NCI-H146 (cell line): ENCODE results near the gene KYNU.
"Not testable (repeated sequence)": the region's sequence is repeated elsewhere in the genome, so short reads cannot be mapped to it uniquely, and the experiment has no call there.

Source experiments
- DNase-seq: peaks from one replicate; lab custom pipeline; 2025; lab: John Stamatoyannopoulos, UW

The KYNU gene

DNA sequence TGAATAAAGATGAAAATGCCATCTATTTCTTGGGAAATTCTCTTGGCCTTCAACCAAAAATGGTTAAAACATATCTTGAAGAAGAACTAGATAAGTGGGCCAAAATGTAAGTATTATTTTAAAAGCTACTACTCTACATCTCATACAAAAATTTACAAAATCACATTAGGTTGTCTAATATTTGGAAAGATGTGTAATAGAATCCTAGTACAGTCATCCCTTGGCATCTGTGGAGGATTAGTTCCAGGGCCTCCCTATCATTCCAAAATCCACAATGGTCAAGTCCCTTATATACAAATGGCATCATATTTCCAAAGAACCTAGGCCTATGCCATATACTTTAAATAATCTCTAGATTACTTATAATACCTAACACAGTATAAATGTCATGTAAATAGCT lies 41.2 kb downstream of the KYNU start:
- DNase-seq, result no peak

DNA sequence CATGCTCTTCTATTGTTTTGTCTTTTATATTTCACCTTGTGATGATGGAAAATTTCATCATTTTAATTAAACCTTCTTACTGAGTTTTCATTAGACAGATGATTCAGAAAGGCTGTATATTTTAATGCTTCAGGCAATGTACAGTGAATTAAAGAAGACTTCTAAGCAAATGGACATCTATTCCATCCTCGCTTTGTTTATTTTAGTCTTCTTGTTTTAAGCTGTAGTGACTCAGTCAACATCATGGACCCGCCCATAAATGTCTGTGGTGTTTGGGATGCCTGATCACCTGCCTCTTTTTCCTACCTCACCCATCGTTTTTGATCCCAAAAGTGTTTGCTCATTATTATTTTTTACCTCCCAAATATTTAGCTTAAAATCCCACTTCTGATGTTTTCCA lies 43.1 kb downstream of the KYNU start:
- no peak for DNase-seq

DNA sequence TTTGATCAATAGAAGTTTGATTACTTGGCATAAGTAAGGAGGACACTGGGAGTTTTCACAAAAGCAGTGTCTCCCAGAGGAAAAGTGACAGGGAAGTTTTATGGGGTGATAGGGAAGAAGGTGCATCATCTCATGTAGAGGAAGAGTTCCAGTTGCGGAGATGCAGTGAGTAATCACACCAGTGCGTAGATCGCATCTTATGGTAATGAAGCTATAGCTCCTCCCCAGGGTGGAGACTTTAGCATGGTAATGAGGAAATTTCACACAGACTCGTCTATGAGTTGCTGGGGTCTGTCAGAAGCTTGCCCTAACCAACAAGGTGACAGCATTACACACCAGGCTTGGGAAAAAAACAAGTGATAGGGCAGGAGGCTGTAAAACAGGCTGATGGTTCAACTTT lies 49.0 kb downstream of the KYNU start:
- DNase-seq, result no peak

DNA sequence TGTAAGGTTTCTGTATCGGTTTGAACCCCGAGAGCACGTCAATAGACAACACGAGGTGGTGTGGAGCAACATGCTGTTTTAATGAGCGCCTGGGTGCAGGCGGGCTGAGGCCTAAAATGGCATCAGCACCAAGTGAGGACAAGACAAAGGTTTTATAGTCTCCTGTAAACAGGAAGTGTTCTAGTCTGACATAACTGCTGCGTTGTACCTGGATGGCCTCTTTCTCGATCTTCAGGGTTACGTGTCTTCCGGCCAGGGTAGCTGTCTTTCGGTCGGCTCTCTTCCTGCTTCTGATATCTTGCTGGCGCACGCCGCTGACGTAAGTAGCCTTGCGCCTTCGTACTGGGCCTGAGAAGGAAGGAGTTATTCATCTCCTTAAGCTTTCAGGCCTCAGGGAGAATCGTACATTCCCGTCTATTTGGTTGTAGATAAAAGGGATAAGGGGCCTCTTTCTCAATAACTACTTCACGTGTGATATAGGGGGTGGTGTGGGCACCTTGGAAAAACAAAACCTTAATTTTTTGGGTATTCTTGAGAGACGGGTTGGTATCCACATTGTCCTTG lies 53.5 kb downstream of the KYNU start:
- DNase-seq, result peak; percentile 2

DNA sequence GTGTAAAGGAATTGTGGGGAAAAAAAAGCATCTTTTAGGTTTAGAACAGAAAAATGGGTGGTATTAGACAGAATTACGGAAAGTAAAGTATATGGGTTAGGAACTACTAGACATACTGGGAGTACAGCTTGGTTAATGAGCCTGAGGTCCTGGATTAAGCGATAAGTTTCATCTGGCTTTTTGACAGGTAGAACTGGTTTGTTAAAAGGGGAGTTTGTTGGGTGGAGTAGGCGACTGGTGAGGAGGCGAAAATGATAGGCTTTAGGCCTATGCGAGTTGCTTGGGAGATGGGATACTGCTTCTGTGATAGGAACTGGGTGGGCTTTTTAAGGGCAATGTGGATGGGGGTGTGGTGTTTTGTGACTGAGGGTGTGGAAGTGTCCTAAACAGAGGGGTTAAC lies 56.5 kb downstream of the KYNU start:
- no peak for DNase-seq

DNA sequence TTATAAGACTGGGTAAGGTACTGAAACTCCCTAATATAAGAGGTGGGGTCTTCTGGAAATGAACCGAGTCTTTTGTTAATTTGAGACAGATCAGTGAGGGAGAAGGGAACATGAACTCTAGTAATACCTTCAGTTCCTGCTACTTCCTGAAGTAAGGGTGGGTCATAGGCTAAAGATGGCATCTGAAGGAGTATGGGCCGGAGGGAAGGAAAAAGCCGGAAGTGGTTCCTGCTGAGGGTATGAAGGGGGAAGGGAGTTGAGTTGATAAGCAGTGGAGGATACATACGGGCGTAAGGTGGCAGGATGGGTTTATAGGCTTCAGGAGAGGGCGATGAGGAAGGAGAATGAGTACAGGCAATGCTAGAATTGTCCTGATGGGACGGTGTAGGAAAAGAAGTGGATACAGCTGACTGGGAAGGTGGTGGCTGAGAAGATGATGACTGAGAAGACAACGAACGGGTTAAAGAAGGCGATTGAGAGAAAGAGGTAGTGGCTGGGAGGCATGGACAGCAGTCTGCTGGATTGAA lies 58.2 kb downstream of the KYNU start:
- no peak for DNase-seq

DNA sequence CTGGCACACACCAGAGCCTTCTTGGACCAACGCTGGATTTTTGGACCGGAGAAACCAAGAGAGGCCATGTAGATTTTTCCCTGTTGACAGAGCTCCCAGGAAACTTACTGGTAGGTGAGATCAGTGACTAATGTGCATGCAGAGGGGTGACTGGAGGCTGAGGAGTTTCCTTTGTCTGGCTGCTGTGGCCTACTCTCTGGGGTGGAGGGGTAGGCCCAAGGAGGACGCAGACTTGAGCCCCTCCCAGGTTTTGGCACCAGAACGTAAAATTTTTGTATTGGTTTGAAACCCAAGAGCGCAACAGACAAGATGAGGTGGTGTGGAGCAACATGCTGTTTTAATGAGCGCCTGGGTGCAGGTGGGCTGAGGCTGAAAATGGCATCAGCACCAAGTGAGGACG lies 59.2 kb downstream of the KYNU start:
- DNase-seq, result no peak

DNA sequence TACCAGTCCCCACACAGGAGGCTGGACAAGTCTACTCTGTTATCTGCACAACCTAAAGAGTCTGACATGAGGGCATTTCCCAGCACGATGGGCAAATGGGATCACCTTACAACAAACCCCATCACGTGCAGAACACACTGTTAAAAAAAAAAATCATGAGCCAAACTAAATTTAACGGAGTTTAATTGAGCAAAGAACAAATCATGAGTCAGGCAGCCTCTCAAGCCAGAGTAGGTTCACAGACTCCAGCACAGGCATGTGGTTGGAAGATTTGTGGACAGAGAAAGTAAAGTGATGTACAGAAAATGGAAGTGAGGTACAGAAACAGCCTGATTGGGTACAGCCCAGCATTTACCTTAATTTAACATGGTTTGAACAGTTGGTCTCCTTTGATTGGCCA lies 59.9 kb downstream of the KYNU start:
- no peak for DNase-seq

DNA sequence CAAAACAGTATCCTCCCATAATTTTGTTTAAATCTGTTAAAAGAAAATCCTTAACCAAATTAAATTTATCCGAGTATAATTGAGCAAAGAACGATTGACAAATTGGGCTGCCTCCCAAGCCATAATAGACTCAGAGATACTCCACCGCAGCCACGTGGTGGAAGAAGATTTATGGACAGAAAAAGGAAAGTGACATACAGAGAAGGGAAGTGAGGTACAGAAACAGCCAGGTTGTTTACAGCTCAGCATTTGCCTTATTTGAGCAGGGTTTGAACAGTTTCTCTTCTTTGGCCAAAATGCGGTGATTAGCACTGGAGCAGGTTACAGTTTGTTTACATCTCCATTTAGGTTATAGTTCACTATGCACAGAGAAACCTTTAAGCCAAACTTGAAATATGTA lies 60.8 kb downstream of the KYNU start:
- no peak for DNase-seq

DNA sequence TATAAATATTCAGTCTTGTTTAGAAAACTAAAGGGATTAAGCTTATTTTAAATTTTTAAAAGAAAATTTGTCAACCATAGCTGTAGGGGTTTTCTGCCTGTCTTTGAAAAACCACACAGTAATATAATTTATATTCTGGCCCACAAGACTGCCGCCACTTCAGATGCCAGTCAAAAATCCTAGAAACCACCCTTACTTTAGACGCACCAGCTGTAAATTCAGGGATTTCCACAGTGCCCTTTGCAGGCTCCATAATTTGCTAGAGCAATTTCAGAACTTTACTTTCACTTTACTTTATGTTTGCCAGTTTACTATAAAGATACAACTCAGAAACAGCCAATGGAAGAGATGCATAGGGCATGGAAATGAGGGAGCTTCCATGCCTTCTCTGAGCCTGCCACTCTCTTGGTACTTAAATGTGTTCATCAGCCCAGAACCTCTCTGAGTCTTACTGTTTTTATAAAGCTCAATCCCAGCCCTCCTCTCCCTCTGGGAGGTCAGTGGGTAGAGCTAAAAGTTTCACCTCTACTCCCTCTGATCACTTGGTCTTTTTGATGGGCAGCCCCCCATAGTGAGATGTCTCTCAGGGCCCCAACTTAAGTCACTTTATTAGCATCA lies 63.3 kb downstream of the KYNU start:
- DNase-seq, result no peak

DNA sequence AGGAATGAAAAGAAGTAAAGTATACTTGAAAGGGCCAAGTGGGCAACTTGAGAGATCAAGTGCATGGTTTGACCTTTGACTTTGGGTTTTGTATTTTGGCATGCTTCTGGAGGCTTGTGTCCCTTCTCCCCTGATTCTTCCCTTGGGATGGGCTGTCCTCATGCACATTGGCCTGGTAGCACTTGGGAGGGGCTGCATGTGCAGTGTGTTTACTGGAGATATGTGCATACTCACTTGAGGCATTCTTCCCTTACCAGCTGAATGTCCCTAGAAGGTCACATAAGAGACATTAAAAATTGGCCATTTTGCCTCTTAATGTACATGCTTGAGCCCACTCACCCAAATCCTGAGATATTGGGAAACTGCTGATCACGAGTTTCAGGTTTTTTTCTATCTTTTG lies 65.2 kb downstream of the KYNU start:
- DNase-seq, result no peak

DNA sequence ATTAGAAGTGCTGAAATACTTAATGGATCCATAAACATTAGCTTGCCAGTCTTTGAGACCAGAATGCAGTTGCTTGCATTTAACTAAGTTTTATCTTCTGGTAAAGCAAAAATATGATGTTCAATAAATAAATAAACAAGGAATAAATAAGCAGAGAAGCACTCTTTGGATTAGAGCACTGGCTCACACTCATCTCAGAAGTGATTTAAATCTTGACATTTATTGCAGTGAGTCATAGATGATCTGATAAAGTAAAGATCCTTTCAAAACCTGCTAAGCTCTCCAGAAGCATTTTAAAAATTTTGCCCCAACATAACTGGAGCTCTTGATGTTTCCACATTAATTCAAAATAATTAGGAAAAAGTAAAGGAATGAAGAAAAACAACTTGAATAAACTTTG lies 66.8 kb downstream of the KYNU start:
- DNase-seq, result no peak

DNA sequence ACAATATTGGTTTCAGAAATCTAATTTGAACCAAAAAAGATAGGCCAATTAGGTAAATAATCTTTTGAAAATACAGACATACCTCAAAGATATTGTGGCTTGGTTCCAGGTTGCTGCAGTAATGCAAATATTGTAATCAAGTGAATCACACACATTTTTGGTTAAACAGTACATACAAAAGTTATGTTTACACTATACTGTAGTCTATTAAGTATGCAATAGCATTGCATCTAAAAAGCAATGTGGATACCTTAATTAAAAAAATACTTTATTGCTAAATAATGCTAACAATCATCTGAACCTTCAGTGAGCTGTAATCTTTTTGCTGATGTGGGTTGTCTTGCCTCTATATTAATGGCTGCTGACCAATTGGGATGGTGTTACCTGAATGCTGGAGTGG lies 67.3 kb downstream of the KYNU start:
- DNase-seq, result no peak

DNA sequence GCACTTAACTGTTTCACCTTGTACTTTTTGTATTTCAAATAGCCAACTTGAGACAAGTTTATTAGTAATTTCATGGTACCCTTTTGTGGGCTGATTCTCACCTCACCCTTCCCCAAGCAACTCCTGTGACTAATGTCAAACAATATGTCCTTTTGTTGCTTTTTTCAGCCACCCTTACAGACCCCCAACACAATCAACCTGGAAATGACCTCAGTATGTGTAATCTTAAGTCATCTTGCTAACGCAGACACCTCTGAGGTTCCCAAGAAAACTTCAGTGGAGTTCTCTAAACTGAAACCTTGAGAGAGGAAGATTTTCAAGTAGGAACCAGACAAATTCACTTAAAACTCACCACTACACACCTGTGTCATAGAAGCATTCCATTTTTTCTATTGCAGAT lies 69.5 kb downstream of the KYNU start:
- DNase-seq, result no peak

DNA sequence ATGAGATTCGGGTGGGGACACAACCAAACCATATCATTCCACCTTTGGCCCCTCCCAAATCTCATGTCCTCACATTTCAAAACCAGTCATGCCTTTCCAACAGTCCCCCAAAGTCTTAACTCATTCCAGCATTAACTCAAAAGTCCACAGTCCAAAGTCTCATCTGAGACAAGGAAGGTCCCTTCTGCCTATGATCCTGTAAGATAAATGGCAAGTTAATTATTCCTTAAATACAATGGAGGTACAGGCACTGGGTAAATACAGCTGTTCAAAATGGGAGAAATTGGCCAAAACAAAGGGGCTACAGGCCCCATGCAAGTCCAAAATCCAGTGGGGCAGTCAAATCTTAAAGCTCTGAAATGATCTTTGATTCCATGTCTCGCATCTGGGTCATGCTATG lies 71.3 kb downstream of the KYNU start:
- DNase-seq, result not testable (repeated sequence)

DNA sequence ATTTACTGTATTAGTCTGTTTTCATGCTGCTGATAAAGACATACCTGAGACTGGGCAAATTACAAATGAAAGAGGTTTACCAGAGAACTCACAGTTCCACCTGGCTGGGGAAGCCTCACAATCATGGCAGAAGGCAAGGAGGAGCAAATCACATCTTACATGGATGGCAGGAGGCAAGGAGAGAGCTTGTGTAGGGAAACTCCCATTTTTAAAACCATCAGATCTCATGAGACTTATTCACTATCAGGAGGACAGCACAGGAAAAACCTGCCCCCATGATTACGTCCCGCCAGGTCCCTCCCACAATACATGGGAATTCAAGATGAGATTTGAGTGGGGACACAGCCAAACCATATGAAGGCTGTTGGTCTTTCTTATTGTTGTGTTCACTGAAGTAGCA lies 72.9 kb downstream of the KYNU start:
- not testable (repeated sequence) for DNase-seq

DNA sequence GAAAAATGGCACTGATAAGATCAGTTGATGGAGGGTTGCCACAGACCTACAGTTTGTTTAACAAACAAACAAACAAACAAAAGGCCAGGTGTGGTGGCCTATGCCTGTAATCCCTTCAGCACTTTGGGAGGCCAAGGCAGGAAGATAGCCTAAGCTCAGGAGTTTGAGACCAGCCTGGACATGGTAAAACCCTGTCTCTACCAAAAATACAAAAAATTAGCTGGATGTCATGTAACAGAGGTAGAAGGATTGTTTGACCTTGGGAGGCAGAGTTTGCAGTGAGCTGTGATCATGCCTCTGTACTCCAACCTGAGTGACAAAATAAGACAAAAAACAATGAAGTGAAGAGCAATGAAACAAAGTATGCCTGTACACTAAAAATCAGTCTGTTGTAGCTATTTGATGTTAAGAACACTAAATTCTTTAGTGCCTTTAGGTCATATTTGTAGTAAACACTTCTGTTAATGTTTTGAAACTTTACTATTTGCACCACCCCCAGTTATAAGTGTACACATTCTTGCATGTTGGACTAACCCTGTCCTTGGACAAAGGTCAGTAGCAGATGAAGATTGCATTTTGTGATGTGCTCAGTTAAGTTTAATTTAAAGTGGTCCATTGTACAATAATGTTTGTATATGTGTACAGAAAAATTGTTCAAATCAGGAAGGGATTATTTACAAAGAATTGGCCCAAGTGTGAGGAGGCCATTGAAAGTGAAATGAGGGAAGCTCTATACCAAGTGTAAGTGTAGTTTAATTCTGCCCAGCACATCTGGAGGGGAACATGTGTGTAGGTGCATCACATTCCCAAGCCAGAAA lies 73.9 kb downstream of the KYNU start:
- no peak for DNase-seq

DNA sequence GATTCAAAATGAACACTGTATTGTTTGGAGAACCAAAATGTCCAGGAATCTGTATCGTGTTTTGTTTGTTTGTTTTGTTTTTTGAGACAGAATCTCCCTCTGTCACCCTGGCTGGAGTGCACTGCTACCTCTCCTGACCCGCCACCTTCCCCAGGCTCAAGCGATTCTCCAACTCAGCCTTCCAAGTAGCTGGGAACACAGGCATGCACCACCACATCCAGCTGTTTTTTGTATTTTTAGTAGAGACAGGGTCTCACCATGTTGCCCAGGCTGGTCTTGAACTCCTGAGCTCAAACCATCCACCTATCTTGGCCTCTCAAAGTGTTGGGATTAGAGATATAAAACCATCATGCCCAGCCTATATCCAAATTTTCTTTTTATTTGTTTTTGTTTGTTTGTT lies 74.6 kb downstream of the KYNU start:
- DNase-seq, result no peak

DNA sequence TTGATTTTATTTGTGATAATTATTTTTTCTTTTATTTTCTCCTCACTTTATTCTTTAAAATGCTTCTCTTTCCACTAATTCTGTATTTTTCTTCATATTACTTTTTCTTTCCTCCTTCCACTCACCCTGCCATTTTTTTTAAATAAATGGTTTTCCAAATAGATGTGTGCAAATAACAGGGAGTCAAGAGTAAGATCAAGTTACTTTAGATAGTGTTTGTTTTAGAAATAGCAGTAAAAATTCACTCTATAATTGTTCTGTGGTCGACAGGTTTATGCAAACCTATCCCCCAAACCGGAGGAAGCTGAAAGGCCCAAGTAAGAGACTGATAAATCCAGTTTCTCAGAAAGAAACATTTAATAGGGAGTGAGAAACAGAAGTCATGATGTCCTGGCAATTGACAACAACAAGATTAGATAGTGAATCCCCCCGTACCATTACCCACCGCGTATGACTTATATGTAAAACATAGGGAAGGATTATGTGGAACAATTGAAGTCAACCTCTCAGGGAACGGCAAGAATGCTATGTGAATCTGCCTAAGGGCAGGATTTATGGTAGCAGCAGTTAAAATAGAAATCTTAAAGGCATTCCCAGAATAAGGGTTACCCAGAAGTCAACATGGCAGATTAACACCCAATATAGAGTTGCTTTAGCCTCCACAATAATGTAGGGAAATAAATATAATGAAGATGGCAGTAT lies 75.5 kb downstream of the KYNU start:
- DNase-seq, result no peak

DNA sequence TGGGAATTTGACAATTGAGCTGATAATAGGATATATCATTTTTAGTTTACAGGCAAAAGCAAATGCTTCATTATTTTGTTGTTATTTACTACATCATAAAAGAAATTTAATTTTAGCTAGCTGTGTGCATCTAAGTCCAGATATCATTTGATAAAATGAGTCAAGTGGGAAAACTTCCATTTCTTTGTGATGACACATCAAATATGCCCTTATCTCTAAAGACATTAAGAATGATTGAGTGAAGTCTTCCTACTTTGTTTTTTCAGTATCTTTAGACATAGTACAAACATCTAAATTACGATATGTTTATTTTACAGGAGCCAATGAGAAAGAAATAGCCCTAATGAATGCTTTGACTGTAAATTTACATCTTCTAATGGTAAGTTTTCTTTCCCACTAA lies 77.0 kb downstream of the KYNU start:
- no peak for DNase-seq

DNA sequence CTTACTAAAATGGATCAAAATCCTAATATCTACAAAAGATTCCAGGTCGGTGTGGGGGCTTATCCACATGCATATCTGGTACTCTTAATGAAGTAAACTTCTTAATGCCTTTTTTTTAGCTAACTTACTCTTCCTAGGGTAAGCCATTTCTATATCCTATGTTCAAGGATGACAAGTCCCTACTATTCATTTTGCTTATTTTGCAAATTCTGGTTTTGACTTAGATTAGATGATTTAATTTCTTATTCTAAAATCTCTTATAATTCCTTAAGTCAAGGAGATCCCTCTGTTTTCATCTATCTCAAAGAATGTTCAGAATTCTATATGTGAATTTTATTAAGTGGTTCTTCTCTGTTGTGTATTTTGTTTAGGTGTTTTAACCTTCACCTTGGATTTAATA lies 79.7 kb downstream of the KYNU start:
- DNase-seq, result no peak

DNA sequence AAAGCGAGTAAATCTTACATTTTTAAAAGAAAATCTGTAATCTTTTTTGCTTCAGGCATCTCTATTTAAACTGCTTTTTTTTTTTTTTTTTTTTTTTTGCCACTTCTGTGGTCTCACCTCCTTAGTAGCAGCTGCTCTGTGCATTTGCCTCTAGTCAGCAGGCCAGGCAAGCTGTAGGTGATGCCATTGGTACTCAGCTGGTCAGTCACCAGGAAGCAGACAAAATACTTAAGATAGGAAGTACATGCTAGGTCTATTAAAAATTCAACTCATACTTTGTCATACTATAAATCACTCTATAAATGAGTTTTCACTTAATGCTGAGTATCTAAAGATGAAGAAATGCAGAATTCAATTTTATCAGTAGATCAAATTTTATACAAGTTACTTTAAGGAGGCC lies 83.7 kb downstream of the KYNU start:
- DNase-seq, result no peak

DNA sequence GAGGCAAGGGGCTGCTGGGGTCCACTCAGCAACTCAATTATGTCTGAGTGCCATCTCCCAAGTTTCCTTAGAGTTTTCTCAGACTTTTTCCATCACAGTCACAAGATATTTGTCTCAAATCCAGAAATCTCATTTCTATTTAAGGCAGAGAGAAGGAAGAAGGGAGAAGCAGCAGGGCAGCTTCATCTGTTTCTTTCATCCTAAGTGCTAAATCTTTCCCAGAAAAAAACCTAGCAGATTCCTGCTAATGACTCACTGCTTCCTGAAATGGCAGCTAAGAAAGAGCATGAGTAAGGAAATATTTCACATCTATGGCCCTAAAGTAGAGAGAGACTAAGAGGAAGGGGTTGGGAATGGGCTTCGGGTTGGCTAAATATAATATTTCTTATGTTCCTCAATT lies 88.0 kb downstream of the KYNU start:
- no peak for DNase-seq
